ENCODE results near the gene LYPD6. TPM values are rescaled to one million over a fixed set of nuclear protein-coding genes. Genes with fewer than 3 reads are reported as not detected.
A peak's percentile ranks its signal among the peaks of the same experiment; 100 is the strongest.

Gene LYPD6
- total and polyA plus RNA-seq, 9 of the 15 experiments (the other 6 are each of a cell fraction or from before 2014, with no cell fraction given) = not detected

DNA sequence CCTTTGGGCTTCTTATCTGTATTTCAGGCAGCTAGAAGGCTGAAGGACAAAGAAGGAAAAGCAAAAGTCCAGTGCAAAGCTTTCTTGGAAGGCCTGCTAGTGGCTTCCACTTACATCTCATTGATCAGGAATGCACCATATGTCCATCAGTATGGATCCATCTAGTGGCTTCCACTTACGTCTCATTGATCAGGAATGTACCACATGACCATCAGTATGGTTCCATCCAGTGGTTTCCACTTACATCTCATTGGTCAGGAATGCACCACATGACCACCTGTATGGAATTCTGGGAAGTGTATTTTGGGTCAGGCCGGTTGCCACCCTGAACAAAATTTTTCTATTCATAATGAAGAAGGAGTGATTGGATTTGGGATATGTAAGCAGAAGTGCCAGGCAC is 70.6 kb downstream of the LYPD6 start:
- no peak overlapping the region for H2AFZ ChIP-seq (ENCODE audit: low read depth, low read length)
- intact Hi-C loops (cut with micrococcal nuclease) (no loop called here), in situ Hi-C loops (cut with MboI) (no loop called here)
- ATAC-seq (no peak), DNase-seq (ENCODE audit: extremely low read depth in 1 of 4, low spot score in 3 of 4) (no peak), FAIRE-seq (no peak)
- no peaks in the 10 kb centered on the region for H3K4me1 ChIP-seq (replicated peaks in 1 of 2; ENCODE audit: control insufficient read depth in 2 of 2, insufficient read depth in 2 of 2, low read length in 2 of 2)
- no peaks in the 10 kb centered on the region for H3K9me1 ChIP-seq (ENCODE audit: control insufficient read depth, insufficient read depth, low read length)
- H3K79me2 ChIP-seq (ENCODE audit: control insufficient read depth, insufficient read depth, low read length) = no peaks in the 10 kb centered on the region
- no peak overlapping the region for H3K27ac ChIP-seq (ENCODE audit: extremely low read depth, low read depth, low read length)
- CTCF ChIA-PET (ENCODE audit: low intra/inter-chr PET ratio) = no interaction called here
- no peaks in the 10 kb centered on the region for H3K9me3 ChIP-seq (replicated peaks; ENCODE audit: control insufficient read depth, insufficient read depth, low read depth, low read length)
- POLR2A ChIA-PET = no interaction called here
- no peaks in the 10 kb centered on the region for H4K20me1 ChIP-seq (replicated peaks; ENCODE audit: control insufficient read depth, insufficient read depth, low read length)
- no peaks in the 10 kb centered on the region for H3K36me3 ChIP-seq (ENCODE audit: control insufficient read depth, insufficient read depth, low read length)
- 0% methylated on average over 2 of the region's 2 CpGs for WGBS (ENCODE audit: insufficient coverage, low coverage, missing lambda C conversion rate)
- H3K4me3 ChIP-seq = no peak overlapping the region
- H3K9ac ChIP-seq (ENCODE audit: insufficient read depth in 1 of 2, low read depth in 2 of 2, low read length in 2 of 2) = no peak overlapping the region
- H3K27me3 ChIP-seq (ENCODE audit: control insufficient read depth in 2 of 2, insufficient read depth in 2 of 2, low read length in 2 of 2) = no peaks in the 10 kb centered on the region
- BruUV-seq (replicated peaks) = no TSS peak
- no peak overlapping the region for H3K4me2 ChIP-seq (ENCODE audit: insufficient read depth, low read length)
- TF ChIP-seq NFYB (IDR thresholded peaks at IDR 0.05; ENCODE audit: extremely low read depth, insufficient read length) (peak; percentile 28), ZNF589 (CRISPR knock-in tag; IDR thresholded peaks at IDR 0.05; ENCODE audit: low read depth) (no peak), MIER1 (IDR thresholded peaks at IDR 0.05; ENCODE audit: low read depth) (no peak), PHTF2 (CRISPR knock-in tag; IDR thresholded peaks at IDR 0.05) (no peak), TAF1 (IDR thresholded peaks at IDR 0.05; ENCODE audit: control insufficient read depth, extremely low read depth, insufficient read depth, low read length, severe bottlenecking) (no peak), MTF1 (CRISPR knock-in tag; IDR thresholded peaks at IDR 0.05; ENCODE audit: borderline replicate concordance) (no peak), NELFE (IDR thresholded peaks at IDR 0.05; ENCODE audit: insufficient read depth, insufficient read length) (no peak), HMG20B (CRISPR knock-in tag; IDR thresholded peaks at IDR 0.05) (no peak), L3MBTL2 (IDR thresholded peaks at IDR 0.05) (no peak), EWSR1 (IDR thresholded peaks at IDR 0.05; ENCODE audit: borderline replicate concordance, low read depth, partially characterized antibody) (no peak)
- TF ChIP-seq, protein P1, sequence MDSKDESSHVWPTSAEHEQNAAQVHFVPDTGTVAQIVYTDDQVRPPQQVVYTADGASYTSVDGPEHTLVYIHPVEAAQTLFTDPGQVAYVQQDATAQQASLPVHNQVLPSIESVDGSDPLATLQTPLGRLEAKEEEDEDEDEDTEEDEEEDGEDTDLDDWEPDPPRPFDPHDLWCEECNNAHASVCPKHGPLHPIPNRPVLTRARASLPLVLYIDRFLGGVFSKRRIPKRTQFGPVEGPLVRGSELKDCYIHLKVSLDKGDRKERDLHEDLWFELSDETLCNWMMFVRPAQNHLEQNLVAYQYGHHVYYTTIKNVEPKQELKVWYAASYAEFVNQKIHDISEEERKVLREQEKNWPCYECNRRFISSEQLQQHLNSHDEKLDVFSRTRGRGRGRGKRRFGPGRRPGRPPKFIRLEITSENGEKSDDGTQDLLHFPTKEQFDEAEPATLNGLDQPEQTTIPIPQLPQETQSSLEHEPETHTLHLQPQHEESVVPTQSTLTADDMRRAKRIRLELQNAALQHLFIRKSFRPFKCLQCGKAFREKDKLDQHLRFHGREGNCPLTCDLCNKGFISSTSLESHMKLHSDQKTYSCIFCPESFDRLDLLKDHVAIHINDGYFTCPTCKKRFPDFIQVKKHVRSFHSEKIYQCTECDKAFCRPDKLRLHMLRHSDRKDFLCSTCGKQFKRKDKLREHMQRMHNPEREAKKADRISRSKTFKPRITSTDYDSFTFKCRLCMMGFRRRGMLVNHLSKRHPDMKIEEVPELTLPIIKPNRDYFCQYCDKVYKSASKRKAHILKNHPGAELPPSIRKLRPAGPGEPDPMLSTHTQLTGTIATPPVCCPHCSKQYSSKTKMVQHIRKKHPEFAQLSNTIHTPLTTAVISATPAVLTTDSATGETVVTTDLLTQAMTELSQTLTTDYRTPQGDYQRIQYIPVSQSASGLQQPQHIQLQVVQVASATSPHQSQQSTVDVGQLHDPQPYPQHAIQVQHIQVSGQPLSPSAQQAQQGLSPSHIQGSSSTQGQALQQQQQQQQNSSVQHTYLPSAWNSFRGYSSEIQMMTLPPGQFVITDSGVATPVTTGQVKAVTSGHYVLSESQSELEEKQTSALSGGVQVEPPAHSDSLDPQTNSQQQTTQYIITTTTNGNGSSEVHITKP (IDR thresholded peaks at IDR 0.05; ENCODE audit: partially characterized antibody) = peak; percentile 12
- TF ChIP-seq, protein P2, sequence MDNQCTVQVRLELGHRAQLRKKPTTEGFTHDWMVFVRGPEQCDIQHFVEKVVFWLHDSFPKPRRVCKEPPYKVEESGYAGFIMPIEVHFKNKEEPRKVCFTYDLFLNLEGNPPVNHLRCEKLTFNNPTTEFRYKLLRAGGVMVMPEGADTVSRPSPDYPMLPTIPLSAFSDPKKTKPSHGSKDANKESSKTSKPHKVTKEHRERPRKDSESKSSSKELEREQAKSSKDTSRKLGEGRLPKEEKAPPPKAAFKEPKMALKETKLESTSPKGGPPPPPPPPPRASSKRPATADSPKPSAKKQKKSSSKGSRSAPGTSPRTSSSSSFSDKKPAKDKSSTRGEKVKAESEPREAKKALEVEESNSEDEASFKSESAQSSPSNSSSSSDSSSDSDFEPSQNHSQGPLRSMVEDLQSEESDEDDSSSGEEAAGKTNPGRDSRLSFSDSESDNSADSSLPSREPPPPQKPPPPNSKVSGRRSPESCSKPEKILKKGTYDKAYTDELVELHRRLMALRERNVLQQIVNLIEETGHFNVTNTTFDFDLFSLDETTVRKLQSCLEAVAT (IDR thresholded peaks at IDR 0.05) = no peak
- TF ChIP-seq, protein P3, sequence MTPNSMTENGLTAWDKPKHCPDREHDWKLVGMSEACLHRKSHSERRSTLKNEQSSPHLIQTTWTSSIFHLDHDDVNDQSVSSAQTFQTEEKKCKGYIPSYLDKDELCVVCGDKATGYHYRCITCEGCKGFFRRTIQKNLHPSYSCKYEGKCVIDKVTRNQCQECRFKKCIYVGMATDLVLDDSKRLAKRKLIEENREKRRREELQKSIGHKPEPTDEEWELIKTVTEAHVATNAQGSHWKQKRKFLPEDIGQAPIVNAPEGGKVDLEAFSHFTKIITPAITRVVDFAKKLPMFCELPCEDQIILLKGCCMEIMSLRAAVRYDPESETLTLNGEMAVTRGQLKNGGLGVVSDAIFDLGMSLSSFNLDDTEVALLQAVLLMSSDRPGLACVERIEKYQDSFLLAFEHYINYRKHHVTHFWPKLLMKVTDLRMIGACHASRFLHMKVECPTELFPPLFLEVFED (CRISPR knock-in tag; conservative IDR thresholded peaks at IDR 0.05) = no peak
- TF ChIP-seq, protein P4, sequence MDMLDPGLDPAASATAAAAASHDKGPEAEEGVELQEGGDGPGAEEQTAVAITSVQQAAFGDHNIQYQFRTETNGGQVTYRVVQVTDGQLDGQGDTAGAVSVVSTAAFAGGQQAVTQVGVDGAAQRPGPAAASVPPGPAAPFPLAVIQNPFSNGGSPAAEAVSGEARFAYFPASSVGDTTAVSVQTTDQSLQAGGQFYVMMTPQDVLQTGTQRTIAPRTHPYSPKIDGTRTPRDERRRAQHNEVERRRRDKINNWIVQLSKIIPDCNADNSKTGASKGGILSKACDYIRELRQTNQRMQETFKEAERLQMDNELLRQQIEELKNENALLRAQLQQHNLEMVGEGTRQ (CRISPR knock-in tag; IDR thresholded peaks at IDR 0.05) = peak; percentile 68
- TF ChIP-seq, protein P5, sequence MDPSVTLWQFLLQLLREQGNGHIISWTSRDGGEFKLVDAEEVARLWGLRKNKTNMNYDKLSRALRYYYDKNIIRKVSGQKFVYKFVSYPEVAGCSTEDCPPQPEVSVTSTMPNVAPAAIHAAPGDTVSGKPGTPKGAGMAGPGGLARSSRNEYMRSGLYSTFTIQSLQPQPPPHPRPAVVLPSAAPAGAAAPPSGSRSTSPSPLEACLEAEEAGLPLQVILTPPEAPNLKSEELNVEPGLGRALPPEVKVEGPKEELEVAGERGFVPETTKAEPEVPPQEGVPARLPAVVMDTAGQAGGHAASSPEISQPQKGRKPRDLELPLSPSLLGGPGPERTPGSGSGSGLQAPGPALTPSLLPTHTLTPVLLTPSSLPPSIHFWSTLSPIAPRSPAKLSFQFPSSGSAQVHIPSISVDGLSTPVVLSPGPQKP (CRISPR knock-in tag; IDR thresholded peaks at IDR 0.05) = no peak
